ENCODE measurements around the gene MADCAM1. TPM values are rescaled to one million over a fixed set of nuclear protein-coding genes. Genes with fewer than 3 reads are reported as not detected.

Gene MADCAM1
- total RNA-seq, 2 experiments from 2014 or later: 0.69 to 2.0 TPM

GRCh38 chr19:554817-555216, 58.5 kb downstream of the MADCAM1 start:
- intact Hi-C loops (cut with micrococcal nuclease; ENCODE audit: unreplicated experiment): no loop called here
- TF ChIP-seq CTCF (conservative IDR thresholded peaks at IDR 0.05; ENCODE audit: low read length) (no peak), EZH2phosphoT487 (IDR thresholded peaks at IDR 0.05; ENCODE audit: borderline replicate concordance, low read depth, low read length) (no peak)
- Histone ChIP-seq H3K4me1 (ENCODE audit: insufficient read depth, low read length, poor library complexity, severe bottlenecking) (no peaks in the 10 kb centered on the region), H4K20me1 (ENCODE audit: insufficient read depth, low read length) (no peaks in the 10 kb centered on the region), H3K36me3 (ENCODE audit: insufficient read depth, low read length) (no peaks in the 10 kb centered on the region), H3K27ac (ENCODE audit: low read depth, low read length, poor library complexity, severe bottlenecking) (no peak overlapping the region), H3K4me3 (ENCODE audit: low read depth, low read length, poor library complexity, severe bottlenecking) (no peak overlapping the region), H3K4me2 (ENCODE audit: low read length) (no peak overlapping the region), H3K79me2 (ENCODE audit: insufficient read depth, low read depth, low read length) (no peaks in the 10 kb centered on the region), H3K9me3 (ENCODE audit: low read length) (no peaks in the 10 kb centered on the region), H3K9me2 (ENCODE audit: insufficient read depth, low read length) (no peaks in the 10 kb centered on the region), H2AFZ (ENCODE audit: low read length) (no peak overlapping the region)
- no TSS peak for BruUV-seq (replicated peaks)
- no peak for DNase-seq (ENCODE audit: low spot score)
- ChIA-PET POLR2A (no interaction called here), CTCF (ENCODE audit: unreplicated experiment) (no interaction called here)

Small RNA genes lying within 50 kb of the gene (small RNA-seq; reads per million reads assigned to genes)
- 0.52 reads per million, percentile 7 among the genes with 10 or more reads in this experiment for gene RNA5SP462

Other genes with a start within 250 kb of the MADCAM1 start
- gene PLPP2, start 205.1 kb upstream of the MADCAM1 start, total RNA-seq (2014; rRNA removed; shearing (Covaris generic)): 0.03 and 0.05 TPM in 2 replicates
- gene PLPP2, start 205.1 kb upstream of the MADCAM1 start, total RNA-seq (2022): 0.50 and 0.80 TPM in 2 replicates
- gene MIER2, start 151.7 kb upstream of the MADCAM1 start, total RNA-seq (2014; rRNA removed; shearing (Covaris generic)): 21.6 and 30.2 TPM in 2 replicates
- gene MIER2, start 151.7 kb upstream of the MADCAM1 start, total RNA-seq (2022): 29.1 and 33.0 TPM in 2 replicates
- 0.16 and 0.67 TPM in 2 replicates for gene C2CD4C, start 87.3 kb upstream of the MADCAM1 start, total RNA-seq (2014; rRNA removed; shearing (Covaris generic))
- 0.44 and 0.59 TPM in 2 replicates for gene C2CD4C, start 87.3 kb upstream of the MADCAM1 start, total RNA-seq (2022)
- 0.28 TPM in 1 of 2 replicates, not detected in the other for gene SHC2, start 35.5 kb upstream of the MADCAM1 start, total RNA-seq (2014; rRNA removed; shearing (Covaris generic))
- 0.48 and 0.65 TPM in 2 replicates for gene SHC2, start 35.5 kb upstream of the MADCAM1 start, total RNA-seq (2022)
- 17.2 and 25.6 TPM in 2 replicates for gene TPGS1, start 11.0 kb downstream of the MADCAM1 start, total RNA-seq (2014; rRNA removed; shearing (Covaris generic))
- gene TPGS1, start 11.0 kb downstream of the MADCAM1 start, total RNA-seq (2022): 20.8 and 24.4 TPM in 2 replicates
- gene CDC34, start 35.3 kb downstream of the MADCAM1 start, total RNA-seq (2014; rRNA removed; shearing (Covaris generic)): 65.2 and 77.2 TPM in 2 replicates
- gene CDC34, start 35.3 kb downstream of the MADCAM1 start, total RNA-seq (2022): 58.0 and 58.2 TPM in 2 replicates
- gene GZMM, start 47.6 kb downstream of the MADCAM1 start, total RNA-seq (2014; rRNA removed; shearing (Covaris generic)): not detected in 2 replicates
- gene GZMM, start 47.6 kb downstream of the MADCAM1 start, total RNA-seq (2022): not detected in 2 replicates
- 158 and 180 TPM in 2 replicates for gene BSG, start 76.1 kb downstream of the MADCAM1 start, total RNA-seq (2014; rRNA removed; shearing (Covaris generic))
- 189 and 197 TPM in 2 replicates for gene BSG, start 76.1 kb downstream of the MADCAM1 start, total RNA-seq (2022)
- gene HCN2, start 93.4 kb downstream of the MADCAM1 start, total RNA-seq (2014; rRNA removed; shearing (Covaris generic)): 0.05 and 0.06 TPM in 2 replicates
- 1.0 and 1.2 TPM in 2 replicates for gene HCN2, start 93.4 kb downstream of the MADCAM1 start, total RNA-seq (2022)
- gene POLRMT, start 137.1 kb downstream of the MADCAM1 start, total RNA-seq (2014; rRNA removed; shearing (Covaris generic)): 50.0 and 65.5 TPM in 2 replicates
- 70.7 and 74.6 TPM in 2 replicates for gene POLRMT, start 137.1 kb downstream of the MADCAM1 start, total RNA-seq (2022)
- gene FGF22, start 143.4 kb downstream of the MADCAM1 start, total RNA-seq (2014; rRNA removed; shearing (Covaris generic)): 0.21 TPM in 1 of 2 replicates, not detected in the other
- gene FGF22, start 143.4 kb downstream of the MADCAM1 start, total RNA-seq (2022): 0.48 and 0.53 TPM in 2 replicates
- 85.8 and 98.6 TPM in 2 replicates for gene RNF126, start 166.7 kb downstream of the MADCAM1 start, total RNA-seq (2014; rRNA removed; shearing (Covaris generic))
- 104 and 106 TPM in 2 replicates for gene RNF126, start 166.7 kb downstream of the MADCAM1 start, total RNA-seq (2022)
- 3.4 and 5.7 TPM in 2 replicates for gene FSTL3, start 179.9 kb downstream of the MADCAM1 start, total RNA-seq (2014; rRNA removed; shearing (Covaris generic))
- gene FSTL3, start 179.9 kb downstream of the MADCAM1 start, total RNA-seq (2022): 6.5 and 7.3 TPM in 2 replicates
- gene PRSS57, start 199.0 kb downstream of the MADCAM1 start, total RNA-seq (2014; rRNA removed; shearing (Covaris generic)): not detected in 2 replicates
- not detected in 2 replicates for gene PRSS57, start 199.0 kb downstream of the MADCAM1 start, total RNA-seq (2022)
- gene PALM, start 212.4 kb downstream of the MADCAM1 start, total RNA-seq (2014; rRNA removed; shearing (Covaris generic)): 1.4 TPM in 1 of 2 replicates, not detected in the other
- gene PALM, start 212.4 kb downstream of the MADCAM1 start, total RNA-seq (2022): 0.42 and 1.2 TPM in 2 replicates

All from OCI-LY7 (cell line).